ENCODE data around the gene SYNE1. TPM values are rescaled to one million over a fixed set of nuclear protein-coding genes. Genes with fewer than 3 reads are reported as not detected.
A peak's percentile ranks its signal among the peaks of the same experiment; 100 is the strongest.

Gene SYNE1
- total and polyA plus RNA-seq, 8 donors = 24.4 to 56.2 (median 49.2) TPM

GRCh38 chr6:152207915-152208714 is 429.0 kb downstream of the SYNE1 start:
- no peak overlapping the region for H3K4me3 ChIP-seq
- no peak overlapping the region for H3K27ac ChIP-seq
- intact Hi-C loops (cut with DNase I) = loop anchor here in 2 of 3 donors (10.0 kb wide), 2 partner anchors 57 to 67 kb away; no protein-coding TSS in a partner anchor
- TF ChIP-seq CTCF (IDR thresholded peaks at IDR 0.05) = no peak
- peaks cover 0 to 6% (median 0%) of the 10 kb centered on the region in 3 donors for H3K4me1 ChIP-seq
- H3K36me3 ChIP-seq = peaks cover 0 to 54% (median 9%) of the 10 kb centered on the region in 3 donors
- H3K9me3 ChIP-seq = no peaks in the 10 kb centered on the region
- 88% methylated on average over 12 of the region's 12 CpGs for WGBS, 2 donors
- ATAC-seq (peak in 2 of 4 donors; percentile 63 to 77), FAIRE-seq (no peak), DNase-seq (no peak)
- no peaks in the 10 kb centered on the region for H3K27me3 ChIP-seq

- DNase-seq (peak in 4 of 6 donors; percentile 18 to 70 (median 28)), ATAC-seq (peak in 3 of 4 donors; percentile 38 to 69 (median 56)), FAIRE-seq (no peak)
- WGBS, 2 donors = 82 to 84% methylated on average over 18 of the region's 18 CpGs
- H3K9me3 ChIP-seq = no peaks in the 10 kb centered on the region
- H3K4me3 ChIP-seq = no peak overlapping the region
- H3K27ac ChIP-seq = no peak overlapping the region
- H3K36me3 ChIP-seq = peaks cover 0 to 53% (median 9%) of the 10 kb centered on the region in 3 donors
- intact Hi-C loops (cut with DNase I) = loop anchor here in 2 of 3 donors (10.0 kb wide), 2 partner anchors 59 to 69 kb away; no protein-coding TSS in a partner anchor
- peaks cover 0 to 6% (median 0%) of the 10 kb centered on the region in 3 donors for H3K4me1 ChIP-seq
- TF ChIP-seq CTCF (IDR thresholded peaks at IDR 0.05) = peak in 3 of 4 donors; percentile 24 to 35 (median 30)
- H3K27me3 ChIP-seq = no peaks in the 10 kb centered on the region
These were observed 430.9 kb downstream of the SYNE1 start for GRCh38 chr6:152206072-152206818.

GRCh38 chr6:152204591-152204990 is 432.6 kb downstream of the SYNE1 start:
- DNase-seq (no peak), ATAC-seq (no peak), FAIRE-seq (no peak)
- intact Hi-C loops (cut with DNase I) = loop anchor here in 2 of 3 donors (10.0 kb wide), 2 partner anchors 60 to 70 kb away; no protein-coding TSS in a partner anchor
- peaks cover 0 to 61% (median 9%) of the 10 kb centered on the region in 3 donors for H3K36me3 ChIP-seq
- no peaks in the 10 kb centered on the region for H3K27me3 ChIP-seq
- WGBS, 2 donors = 81 to 86% methylated on average over 2 of the region's 2 CpGs
- H3K27ac ChIP-seq = no peak overlapping the region
- no peaks in the 10 kb centered on the region for H3K4me1 ChIP-seq
- TF ChIP-seq CTCF (IDR thresholded peaks at IDR 0.05) = no peak
- no peak overlapping the region for H3K4me3 ChIP-seq
- no peaks in the 10 kb centered on the region for H3K9me3 ChIP-seq

- DNase-seq (no peak), FAIRE-seq (no peak), ATAC-seq (no peak)
- TF ChIP-seq CTCF (IDR thresholded peaks at IDR 0.05) = no peak
- Histone ChIP-seq H3K4me1 (no peaks in the 10 kb centered on the region), H3K9me3 (no peaks in the 10 kb centered on the region), H3K4me3 (no peak overlapping the region), H3K36me3 (peaks cover 0 to 53% (median 0%) of the 10 kb centered on the region in 3 donors), H3K27me3 (no peaks in the 10 kb centered on the region), H3K27ac (no peak overlapping the region)
- WGBS, 2 donors = 71 to 72% methylated on average over 3 of the region's 3 CpGs
- intact Hi-C loops (cut with DNase I) = loop anchor here in 2 of 3 donors (10.0 kb wide), 2 partner anchors 64 to 74 kb away; no protein-coding TSS in a partner anchor
These were observed 436.0 kb downstream of the SYNE1 start for GRCh38 chr6:152201120-152201519.
